HEK293 (cell line): ENCODE results near the gene PARP2.

Experiments used
- CTCF ChIA-PET: fragments of 350-600 bp; formaldehyde crosslinking; extraction: SDS; loops from one replicate; lab custom pipeline; 2021; ENCODE audit warnings: antibody characterized with exemption; lab: Yijun Ruan, JAX
- POLR2A ChIA-PET: fragments of 300-600 bp; formaldehyde crosslinking; extraction: SDS; loops from one replicate; lab custom pipeline; 2020; ENCODE audit warnings: antibody characterized with exemption, inconsistent platforms; lab: Yijun Ruan, JAX
- H3K27ac ChIP-seq: fragments of 200-500 bp; sonication (Bioruptor generic); 2 replicates; pipeline ENCODE4 v1.5.1; 2014; ENCODE audit warnings: low read depth, low read length, control low read depth, inconsistent platforms; ENCODE audit errors: extremely low read depth
- H3K36me3 ChIP-seq, 2 experiments: fragments of 200-500 bp in 1 of 2; sonication (Bioruptor generic) in 1 of 2; 1 replicate in 1 of 2; 2 replicates in 1 of 2; pipeline ENCODE4 v1.5.1; 2014 to 2017; ENCODE audit warnings: inconsistent platforms in 2 of 2, low read length in 2 of 2; ENCODE audit not compliant: control insufficient read depth in 2 of 2, insufficient read depth in 1 of 2
- H3K4me1 ChIP-seq: fragments of 200-500 bp; sonication (Bioruptor generic); 2 replicates; pipeline ENCODE4 v1.5.1; 2014; ENCODE audit warnings: mild to moderate bottlenecking, low read length, inconsistent platforms; ENCODE audit not compliant: control insufficient read depth, insufficient read depth
- H3K4me3 ChIP-seq: 2 replicates; pipeline ENCODE4 v1.5.1; 2011; ENCODE audit warnings: low read depth, mild to moderate bottlenecking, control low read depth, low read length, moderate library complexity
- H3K9me3 ChIP-seq: fragments of 200-500 bp; sonication (Bioruptor generic); 2 replicates; pipeline ENCODE4 v1.5.1; 2014; ENCODE audit warnings: low read depth, low read length, inconsistent platforms; ENCODE audit not compliant: control insufficient read depth, insufficient read depth
- HOXC10 ChIP-seq: sonication (generic); formaldehyde crosslinking; IDR thresholded peaks from 2 replicates; pipeline ENCODE4 v1.8.1; 2023; ENCODE audit warnings: mild to moderate bottlenecking, missing genetic modification reagents
- KLF16 ChIP-seq: fragments of 450-650 bp; formaldehyde crosslinking; IDR thresholded peaks from 2 replicates; pipeline ENCODE4 v1.5.1; 2017; ENCODE audit warnings: missing biosample characterization, missing genetic modification characterization
- MEIS1 ChIP-seq: sonication (generic); formaldehyde crosslinking; IDR thresholded peaks from 2 replicates; pipeline ENCODE4 v1.8.1; 2022; ENCODE audit warnings: missing genetic modification reagents, mild to moderate bottlenecking, borderline replicate concordance
- PRDM1 ChIP-seq: fragments of 450-650 bp; formaldehyde crosslinking; IDR thresholded peaks from 2 replicates; pipeline ENCODE4; 2016; ENCODE audit warnings: missing biosample characterization, missing genetic modification characterization
- SP3 ChIP-seq: fragments of 450-650 bp; formaldehyde crosslinking; IDR thresholded peaks from 2 replicates; pipeline ENCODE4 v1.5.1; 2016; ENCODE audit warnings: missing biosample characterization, missing genetic modification characterization
- ZFP3 ChIP-seq: fragments of 450-650 bp; formaldehyde crosslinking; IDR thresholded peaks from 2 replicates; pipeline ENCODE4 v1.5.1; 2016; ENCODE audit warnings: low read depth, missing biosample characterization, missing genetic modification characterization
- ZFP41 ChIP-seq: fragments of 450-650 bp; formaldehyde crosslinking; IDR thresholded peaks from 2 replicates; pipeline ENCODE4 v1.5.1; 2016; ENCODE audit warnings: missing biosample characterization, missing genetic modification characterization, borderline replicate concordance
- ZNF140 ChIP-seq: fragments of 450-650 bp; formaldehyde crosslinking; IDR thresholded peaks from 2 replicates; pipeline ENCODE4 v1.5.1; 2016; ENCODE audit warnings: missing biosample characterization, missing genetic modification characterization
- ZNF157 ChIP-seq: fragments of 450-650 bp; formaldehyde crosslinking; IDR thresholded peaks from 2 replicates; pipeline ENCODE4 v1.5.1; 2016; ENCODE audit warnings: missing biosample characterization, missing genetic modification characterization
- ZNF223 ChIP-seq: fragments of 450-650 bp; formaldehyde crosslinking; IDR thresholded peaks from 2 replicates; pipeline ENCODE4 v1.5.1; 2016; ENCODE audit warnings: missing biosample characterization, missing genetic modification characterization
- ZNF266 ChIP-seq: fragments of 450-650 bp; formaldehyde crosslinking; IDR thresholded peaks from 2 replicates; pipeline ENCODE4 v1.5.1; 2016; ENCODE audit warnings: missing biosample characterization, missing genetic modification characterization, low read depth
- ZNF423 ChIP-seq: fragments of 450-650 bp; formaldehyde crosslinking; IDR thresholded peaks from 2 replicates; pipeline ENCODE4 v1.5.1; 2016; ENCODE audit warnings: missing biosample characterization, missing genetic modification characterization
- ZNF433 ChIP-seq: fragments of 450-650 bp; formaldehyde crosslinking; IDR thresholded peaks from 2 replicates; pipeline ENCODE4 v1.5.1; 2016; ENCODE audit warnings: missing biosample characterization, missing genetic modification characterization, low read depth
- ZNF514 ChIP-seq: fragments of 450-650 bp; formaldehyde crosslinking; IDR thresholded peaks from 2 replicates; pipeline ENCODE4 v1.5.1; 2016; ENCODE audit warnings: missing biosample characterization, missing genetic modification characterization
- ZNF585B ChIP-seq: fragments of 450-650 bp; formaldehyde crosslinking; IDR thresholded peaks from 2 replicates; pipeline ENCODE4 v1.5.1; 2016; ENCODE audit warnings: missing biosample characterization, missing genetic modification characterization
- ZNF654 ChIP-seq: fragments of 450-650 bp; formaldehyde crosslinking; IDR thresholded peaks from 2 replicates; pipeline ENCODE4 v1.5.1; 2016; ENCODE audit warnings: low read depth, missing biosample characterization, missing genetic modification characterization
- TF ChIP-seq, protein P1 (sequence below): fragments of 450-650 bp; formaldehyde crosslinking; IDR thresholded peaks from 2 replicates; pipeline ENCODE4 v1.5.1; 2016; ENCODE audit warnings: missing biosample characterization, missing genetic modification characterization
- TF ChIP-seq, protein P2 (sequence below): fragments of 450-650 bp; formaldehyde crosslinking; IDR thresholded peaks from 2 replicates; pipeline ENCODE4 v1.5.1; 2016; ENCODE audit warnings: missing biosample characterization, missing genetic modification characterization
- TF ChIP-seq, protein P3 (sequence below): fragments of 450-650 bp; formaldehyde crosslinking; IDR thresholded peaks from 2 replicates; pipeline ENCODE4 v1.5.1; 2017; ENCODE audit warnings: missing biosample characterization, missing genetic modification characterization
- TF ChIP-seq, protein P4 (sequence below): fragments of 450-650 bp; formaldehyde crosslinking; IDR thresholded peaks from 2 replicates; pipeline ENCODE4 v1.5.1; 2016; ENCODE audit warnings: missing biosample characterization, missing genetic modification characterization, low read depth

The PARP2 gene

DNA sequence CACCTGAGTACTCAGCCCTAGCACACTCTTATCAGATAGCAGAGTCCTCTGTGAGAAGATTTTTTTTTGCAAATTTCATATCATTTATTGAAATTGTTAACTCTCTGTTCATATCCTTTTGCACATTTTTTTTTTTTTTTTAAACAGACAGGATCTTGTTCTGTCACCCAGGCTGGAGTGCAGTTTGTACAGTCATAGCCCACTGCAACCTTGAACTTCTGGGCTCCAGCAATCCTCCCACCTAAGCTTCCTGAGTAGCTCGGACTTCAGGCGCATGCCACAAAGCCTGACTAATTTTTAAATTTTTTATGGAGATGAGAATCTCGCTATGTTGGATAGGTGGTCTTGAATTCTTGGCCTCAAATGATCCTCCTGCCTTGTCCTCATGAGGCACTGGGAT lies 4.3 kb downstream of the PARP2 start:
- ChIA-PET CTCF (no interaction called here), POLR2A (no interaction called here)
- Histone ChIP-seq H3K4me3 (no peak overlapping the region), H3K4me1 (no peaks in the 10 kb centered on the region), H3K9me3 (no peaks in the 10 kb centered on the region), H3K27ac (no peak overlapping the region), H3K36me3 (peaks cover 72 to 76% of the 10 kb centered on the region in 2 experiments)
- no peak for TF ChIP-seq ZNF654

DNA sequence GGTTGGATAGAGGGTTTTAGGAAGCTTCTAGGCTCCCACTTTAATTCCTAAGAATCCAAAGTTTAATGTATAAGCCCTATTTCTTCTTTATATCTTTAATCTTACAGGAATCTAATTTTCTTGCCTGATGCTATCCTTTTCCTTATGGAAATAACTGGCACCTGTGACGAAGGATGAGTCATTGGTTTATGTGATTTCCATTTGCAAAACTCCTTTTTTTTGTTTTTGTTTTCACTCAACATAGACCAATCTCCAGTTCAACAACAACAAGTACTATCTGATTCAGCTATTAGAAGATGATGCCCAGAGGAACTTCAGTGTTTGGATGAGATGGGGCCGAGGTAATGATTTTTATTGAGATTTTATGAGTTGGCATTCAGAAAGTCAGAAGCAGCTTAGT lies 6.8 kb downstream of the PARP2 start:
- Histone ChIP-seq H3K36me3 (peaks cover 91 to 94% of the 10 kb centered on the region in 2 experiments), H3K9me3 (no peaks in the 10 kb centered on the region), H3K27ac (no peak overlapping the region), H3K4me1 (no peaks in the 10 kb centered on the region), H3K4me3 (no peak overlapping the region)
- ChIA-PET POLR2A (no interaction called here), CTCF (interaction anchor here (1.4 to 1.6 kb wide), 2 partner anchors 23 to 24 kb away, joined by 3 to 7 read pairs; no protein-coding TSS in a partner anchor)
- TF ChIP-seq KLF16 (tag by site-specific recombination) (no peak), ZNF157 (no peak), ZNF223 (tag by site-specific recombination) (no peak), ZNF514 (tag by site-specific recombination) (no peak)
- TF ChIP-seq, protein P1, sequence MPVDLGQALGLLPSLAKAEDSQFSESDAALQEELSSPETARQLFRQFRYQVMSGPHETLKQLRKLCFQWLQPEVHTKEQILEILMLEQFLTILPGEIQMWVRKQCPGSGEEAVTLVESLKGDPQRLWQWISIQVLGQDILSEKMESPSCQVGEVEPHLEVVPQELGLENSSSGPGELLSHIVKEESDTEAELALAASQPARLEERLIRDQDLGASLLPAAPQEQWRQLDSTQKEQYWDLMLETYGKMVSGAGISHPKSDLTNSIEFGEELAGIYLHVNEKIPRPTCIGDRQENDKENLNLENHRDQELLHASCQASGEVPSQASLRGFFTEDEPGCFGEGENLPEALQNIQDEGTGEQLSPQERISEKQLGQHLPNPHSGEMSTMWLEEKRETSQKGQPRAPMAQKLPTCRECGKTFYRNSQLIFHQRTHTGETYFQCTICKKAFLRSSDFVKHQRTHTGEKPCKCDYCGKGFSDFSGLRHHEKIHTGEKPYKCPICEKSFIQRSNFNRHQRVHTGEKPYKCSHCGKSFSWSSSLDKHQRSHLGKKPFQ (tag by site-specific recombination), result no peak
- TF ChIP-seq, protein P2, sequence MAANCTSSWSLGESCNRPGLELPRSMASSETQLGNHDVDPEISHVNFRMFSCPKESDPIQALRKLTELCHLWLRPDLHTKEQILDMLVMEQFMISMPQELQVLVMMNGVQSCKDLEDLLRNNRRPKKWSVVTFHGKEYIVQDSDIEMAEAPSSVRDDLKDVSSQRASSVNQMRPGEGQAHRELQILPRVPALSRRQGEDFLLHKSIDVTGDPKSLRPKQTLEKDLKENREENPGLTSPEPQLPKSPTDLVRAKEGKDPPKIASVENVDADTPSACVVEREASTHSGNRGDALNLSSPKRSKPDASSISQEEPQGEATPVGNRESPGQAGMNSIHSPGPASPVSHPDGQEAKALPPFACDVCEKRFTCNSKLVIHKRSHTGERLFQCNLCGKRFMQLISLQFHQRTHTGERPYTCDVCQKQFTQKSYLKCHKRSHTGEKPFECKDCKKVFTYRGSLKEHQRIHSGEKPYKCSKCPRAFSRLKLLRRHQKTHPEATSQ (tag by site-specific recombination), result no peak

DNA sequence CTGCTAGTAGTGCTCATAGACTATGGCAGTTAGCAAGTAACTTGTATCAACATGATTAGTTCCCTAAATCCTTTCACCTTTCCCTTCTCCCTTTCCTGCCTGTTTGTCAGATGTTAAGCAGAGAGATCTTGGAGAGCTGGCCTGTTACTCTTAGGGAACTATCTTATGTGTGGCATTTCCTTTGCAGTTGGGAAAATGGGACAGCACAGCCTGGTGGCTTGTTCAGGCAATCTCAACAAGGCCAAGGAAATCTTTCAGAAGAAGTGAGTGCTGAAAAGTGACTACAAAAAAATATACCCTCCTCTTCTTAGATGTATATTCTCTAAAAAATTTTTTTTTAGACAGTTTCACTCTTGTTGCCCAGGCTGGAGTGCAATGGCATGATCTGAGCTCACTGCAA lies 7.4 kb downstream of the PARP2 start:
- ChIA-PET POLR2A (no interaction called here), CTCF (interaction anchor here (0.6 to 1.6 kb wide), 4 partner anchors 23 to 329 kb away, joined by 3 to 7 read pairs (median 4); no protein-coding TSS in a partner anchor)
- H3K27ac ChIP-seq, result no peak overlapping the region
- H3K4me3 ChIP-seq, result no peak overlapping the region
- TF ChIP-seq ZNF140 (tag by site-specific recombination) (no peak), SP3 (no peak), ZFP3 (tag by site-specific recombination) (no peak), PRDM1 (tag by site-specific recombination) (no peak)
- TF ChIP-seq, protein P3, sequence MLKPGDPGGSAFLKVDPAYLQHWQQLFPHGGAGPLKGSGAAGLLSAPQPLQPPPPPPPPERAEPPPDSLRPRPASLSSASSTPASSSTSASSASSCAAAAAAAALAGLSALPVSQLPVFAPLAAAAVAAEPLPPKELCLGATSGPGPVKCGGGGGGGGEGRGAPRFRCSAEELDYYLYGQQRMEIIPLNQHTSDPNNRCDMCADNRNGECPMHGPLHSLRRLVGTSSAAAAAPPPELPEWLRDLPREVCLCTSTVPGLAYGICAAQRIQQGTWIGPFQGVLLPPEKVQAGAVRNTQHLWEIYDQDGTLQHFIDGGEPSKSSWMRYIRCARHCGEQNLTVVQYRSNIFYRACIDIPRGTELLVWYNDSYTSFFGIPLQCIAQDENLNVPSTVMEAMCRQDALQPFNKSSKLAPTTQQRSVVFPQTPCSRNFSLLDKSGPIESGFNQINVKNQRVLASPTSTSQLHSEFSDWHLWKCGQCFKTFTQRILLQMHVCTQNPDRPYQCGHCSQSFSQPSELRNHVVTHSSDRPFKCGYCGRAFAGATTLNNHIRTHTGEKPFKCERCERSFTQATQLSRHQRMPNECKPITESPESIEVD, result no peak
- peaks cover 89 to 93% of the 10 kb centered on the region in 2 experiments for H3K36me3 ChIP-seq
- no peaks in the 10 kb centered on the region for H3K4me1 ChIP-seq
- no peaks in the 10 kb centered on the region for H3K9me3 ChIP-seq

DNA sequence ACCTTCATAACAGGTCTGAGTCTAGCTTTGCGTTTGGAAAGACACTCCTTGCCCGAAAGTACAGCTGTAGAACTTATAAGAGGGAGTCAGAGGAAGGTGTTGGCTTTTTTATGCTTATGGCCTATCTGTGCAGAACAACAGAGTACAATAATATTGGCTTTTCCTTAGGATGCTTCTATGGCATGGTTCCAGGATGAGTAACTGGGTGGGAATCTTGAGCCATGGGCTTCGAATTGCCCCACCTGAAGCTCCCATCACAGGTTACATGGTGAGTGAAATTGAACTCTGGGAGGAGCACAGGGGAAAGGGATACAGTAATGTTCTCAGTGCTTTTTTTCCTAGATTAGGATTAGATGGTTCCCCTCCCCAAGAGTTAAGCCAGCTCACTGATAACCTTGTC lies 13.0 kb downstream of the PARP2 start:
- CTCF ChIA-PET, result interaction anchor here (0.7 to 1.0 kb wide), 2 partner anchors 14 to 25 kb away, joined by 3 to 4 read pairs; no protein-coding TSS in a partner anchor
- Histone ChIP-seq H3K4me3 (no peak overlapping the region), H3K27ac (no peak overlapping the region), H3K9me3 (no peaks in the 10 kb centered on the region), H3K4me1 (no peaks in the 10 kb centered on the region), H3K36me3 (peaks cover 68 to 86% of the 10 kb centered on the region in 2 experiments)
- POLR2A ChIA-PET, result no interaction called here
- TF ChIP-seq ZNF423 (tag by site-specific recombination) (no peak), ZNF585B (tag by site-specific recombination) (no peak), MEIS1 (CRISPR knock-in tag) (no peak), ZFP41 (tag by site-specific recombination) (no peak), ZNF266 (tag by site-specific recombination) (no peak), HOXC10 (CRISPR knock-in tag) (no peak), ZNF433 (no peak)
- TF ChIP-seq, protein P4, sequence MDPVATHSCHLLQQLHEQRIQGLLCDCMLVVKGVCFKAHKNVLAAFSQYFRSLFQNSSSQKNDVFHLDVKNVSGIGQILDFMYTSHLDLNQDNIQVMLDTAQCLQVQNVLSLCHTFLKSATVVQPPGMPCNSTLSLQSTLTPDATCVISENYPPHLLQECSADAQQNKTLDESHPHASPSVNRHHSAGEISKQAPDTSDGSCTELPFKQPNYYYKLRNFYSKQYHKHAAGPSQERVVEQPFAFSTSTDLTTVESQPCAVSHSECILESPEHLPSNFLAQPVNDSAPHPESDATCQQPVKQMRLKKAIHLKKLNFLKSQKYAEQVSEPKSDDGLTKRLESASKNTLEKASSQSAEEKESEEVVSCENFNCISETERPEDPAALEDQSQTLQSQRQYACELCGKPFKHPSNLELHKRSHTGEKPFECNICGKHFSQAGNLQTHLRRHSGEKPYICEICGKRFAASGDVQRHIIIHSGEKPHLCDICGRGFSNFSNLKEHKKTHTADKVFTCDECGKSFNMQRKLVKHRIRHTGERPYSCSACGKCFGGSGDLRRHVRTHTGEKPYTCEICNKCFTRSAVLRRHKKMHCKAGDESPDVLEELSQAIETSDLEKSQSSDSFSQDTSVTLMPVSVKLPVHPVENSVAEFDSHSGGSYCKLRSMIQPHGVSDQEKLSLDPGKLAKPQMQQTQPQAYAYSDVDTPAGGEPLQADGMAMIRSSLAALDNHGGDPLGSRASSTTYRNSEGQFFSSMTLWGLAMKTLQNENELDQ (tag by site-specific recombination), result no peak
